Body of pancreas (tissue), 4 donors: ENCODE measurements around the gene CAPN1. TPM values are rescaled to one million over a fixed set of nuclear protein-coding genes. Genes with fewer than 3 reads are reported as not detected.

ENCODE experiments used
- ATAC-seq: fragments of 150-250 bp; one replicate; pipeline ENCODE4 v1.9.1; 2016
- DNase-seq, 4 donors: peaks; one replicate each; pipeline ENCODE4 v3.0.0-alpha.2; 2019
- H3K27ac ChIP-seq, 4 donors: fragments of 200-600 bp; sonication (generic); 1 replicate in 3 of 4; 2 replicates in 1 of 4; pipeline versions ENCODE4 v1.5.1 to v1.6.1; 2016 to 2019; ENCODE audit warnings: mild to moderate bottlenecking in 1 of 4, mixed read lengths in 1 of 4, moderate library complexity in 1 of 4
- H3K27me3 ChIP-seq, 2 donors: fragments of 200-600 bp; sonication (generic); one replicate each; pipeline ENCODE4 v1.6.0; 2016; ENCODE audit warnings: mild to moderate bottlenecking in 1 of 2
- H3K36me3 ChIP-seq, 2 donors: fragments of 200-600 bp; sonication (generic); replicated peaks in 1 of 2; 2 replicates each; pipeline ENCODE4 v1.5.1; 2016; ENCODE audit warnings: low read depth in 2 of 2; ENCODE audit not compliant: insufficient read depth in 1 of 2
- H3K4me1 ChIP-seq: fragments of 200-600 bp; sonication (generic); one replicate; pipeline ENCODE4 v1.6.0; 2016
- H3K4me3 ChIP-seq, 2 donors: fragments of 200-600 bp; sonication (generic); 1 replicate in 1 of 2; 2 replicates in 1 of 2; pipeline ENCODE4 v1.5.1; 2016 to 2019
- H3K9me3 ChIP-seq, 3 donors: fragments of 200-600 bp; sonication (generic); 1 replicate in 2 of 3; 2 replicates in 1 of 3; pipeline ENCODE4 v1.5.1; 2016
- CTCF ChIP-seq, 7 experiments: fragments of 450-650 bp in 4 of 7; fragments of 200-600 bp in 3 of 7; sonication (generic) in 3 of 7; IDR thresholded peaks; one replicate each; pipeline ENCODE4 v1.5.1; 2016 to 2019; ENCODE audit warnings: antibody characterized with exemption in 7 of 7
- POLR2A ChIP-seq, 3 donors: fragments of 450-650 bp; IDR thresholded peaks; one replicate each; pipeline ENCODE4 v1.6.1; 2016; ENCODE audit warnings: antibody characterized with exemption in 3 of 3, mild to moderate bottlenecking in 2 of 3
- WGBS, 2 donors: methylation state at CpG; one replicate each; pipeline ENCODE4 v1.1.5; 2017; 5-methylcytosine and 5-hydroxymethylcytosine counted together
- intact Hi-C: fragments of 100-400 bp; cut with DNase I; formaldehyde crosslinking; loops from one replicate; pipeline ENCODE4 v1.15.1; 2023
- total RNA-seq, 2 donors: library from RNA; depleted of rRNA; stranded (reverse); fragments of >200 nt; gene quantifications; one replicate each; pipeline ENCODE4 v1.1.0, GENCODE V29; 2016

CAPN1 gene
- total RNA-seq, 2 donors from 2014 or later = 142 to 245 TPM

- Histone ChIP-seq H3K36me3 (peaks cover 19 to 29% of the 10 kb centered on the region in 2 donors), H3K9me3 (no peaks in the 10 kb centered on the region), H3K27me3 (no peaks in the 10 kb centered on the region), H3K4me1 (no peaks in the 10 kb centered on the region), H3K27ac (no peak overlapping the region), H3K4me3 (no peak overlapping the region)
- 65 to 79% methylated on average over 33 to 38 of the region's 38 CpGs for WGBS, 2 donors
- TF ChIP-seq POLR2A (IDR thresholded peaks at IDR 0.05) (no peak), CTCF (IDR thresholded peaks at IDR 0.05) (peak; percentile 58 to 89 (median 73))
- intact Hi-C loops = loop anchor here (10.0 kb wide), 1 partner anchor 50 kb away; no protein-coding TSS in a partner anchor
- no peak for DNase-seq
- no peak for ATAC-seq
Observed at GRCh38 chr11:65204646-65205601, 23.2 kb downstream of the CAPN1 start.

DNA sequence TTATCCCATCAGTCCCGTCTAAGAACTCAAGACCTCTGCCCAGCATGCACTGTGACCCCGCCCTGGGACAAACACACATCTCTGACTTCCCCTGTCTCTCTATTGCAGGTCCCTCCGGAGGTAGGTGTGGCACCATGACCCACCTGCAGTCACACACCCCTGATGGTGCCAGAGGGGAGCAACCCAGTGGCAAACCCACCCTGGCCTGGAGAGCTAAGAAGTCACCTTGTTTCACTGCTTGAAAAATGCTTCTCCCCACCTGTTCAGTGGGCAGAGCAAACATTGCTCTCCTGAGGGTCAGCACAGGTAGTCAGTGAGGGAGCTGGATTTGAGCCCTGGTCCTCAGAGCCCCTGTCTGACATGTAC lies 23.9 kb downstream of the CAPN1 start:
- Histone ChIP-seq H3K36me3 (peaks cover 26 to 34% of the 10 kb centered on the region in 2 donors), H3K4me3 (no peak overlapping the region), H3K27ac (no peak overlapping the region), H3K4me1 (peaks cover 4% of the 10 kb centered on the region), H3K27me3 (no peaks in the 10 kb centered on the region), H3K9me3 (no peaks in the 10 kb centered on the region)
- DNase-seq (no peak), ATAC-seq (no peak)
- intact Hi-C loops = loop anchor here (10.0 kb wide), 1 partner anchor 49 kb away; no protein-coding TSS in a partner anchor
- 78% methylated on average over 3 of the region's 3 CpGs; no CpG with 5 or more reads in 1 of the 2 donors for WGBS, 2 donors
- TF ChIP-seq CTCF (IDR thresholded peaks at IDR 0.05) = no peak
- no peak for TF ChIP-seq POLR2A (IDR thresholded peaks at IDR 0.05)

DNA sequence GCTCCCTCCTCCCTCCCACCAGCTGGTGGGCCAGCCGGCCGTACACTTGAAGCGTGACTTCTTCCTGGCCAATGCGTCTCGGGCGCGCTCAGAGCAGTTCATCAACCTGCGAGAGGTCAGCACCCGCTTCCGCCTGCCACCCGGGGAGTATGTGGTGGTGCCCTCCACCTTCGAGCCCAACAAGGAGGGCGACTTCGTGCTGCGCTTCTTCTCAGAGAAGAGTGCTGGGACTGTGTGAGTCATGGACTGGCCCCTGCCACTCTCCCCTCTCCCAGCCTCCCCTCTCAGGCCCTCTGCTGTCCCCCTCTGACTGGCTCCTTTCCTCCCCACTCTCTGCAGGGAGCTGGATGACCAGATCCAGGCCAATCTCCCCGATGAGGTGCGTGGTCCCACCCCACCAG lies 24.7 kb downstream of the CAPN1 start:
- no peak for TF ChIP-seq POLR2A (IDR thresholded peaks at IDR 0.05)
- TF ChIP-seq CTCF (IDR thresholded peaks at IDR 0.05) = no peak
- H3K4me1 ChIP-seq = peaks cover 6% of the 10 kb centered on the region
- H3K27me3 ChIP-seq = no peaks in the 10 kb centered on the region
- intact Hi-C loops = loop anchor here (10.0 kb wide), 1 partner anchor 48 kb away; no protein-coding TSS in a partner anchor
- no peak overlapping the region for H3K4me3 ChIP-seq
- no peak overlapping the region for H3K27ac ChIP-seq
- ATAC-seq (no peak), DNase-seq (no peak)
- H3K36me3 ChIP-seq = peaks cover 27 to 34% of the 10 kb centered on the region in 2 donors
- no peaks in the 10 kb centered on the region for H3K9me3 ChIP-seq
- 89 to 93% methylated on average over 6 to 17 of the region's 17 CpGs for WGBS, 2 donors

- ATAC-seq (no peak), DNase-seq (no peak)
- Histone ChIP-seq H3K27ac (no peak overlapping the region), H3K27me3 (no peaks in the 10 kb centered on the region), H3K36me3 (peaks cover 27 to 35% of the 10 kb centered on the region in 2 donors), H3K4me3 (no peak overlapping the region), H3K9me3 (no peaks in the 10 kb centered on the region), H3K4me1 (peaks cover 6% of the 10 kb centered on the region)
- intact Hi-C loops = loop anchor here (10.0 kb wide), 1 partner anchor 48 kb away; no protein-coding TSS in a partner anchor
- WGBS, 2 donors = 87 to 95% methylated on average over 7 of the region's 7 CpGs
- TF ChIP-seq CTCF (IDR thresholded peaks at IDR 0.05) (no peak), POLR2A (IDR thresholded peaks at IDR 0.05) (no peak)
Observed at GRCh38 chr11:65206901-65207300, 25.2 kb downstream of the CAPN1 start.
